ENCODE measurements around the gene PKIG. TPM values are rescaled to one million over a fixed set of nuclear protein-coding genes. Genes with fewer than 3 reads are reported as not detected.

PKIG gene
- total and polyA plus RNA-seq, 2 of the 8 experiments (the other 6 are each of a cell fraction or from before 2014, with no cell fraction given): 26.7 to 34.3 TPM

Other genes starting within 250 kb of the PKIG start
- gene R3HDML, start 245.5 kb upstream of the PKIG start, total RNA-seq (2021; fragmentation: NEBNext Ultra II Directional; extraction: Animal tissue kit (Norgen Biotek cat#: 25700)): not detected in 2 replicates
- 0.06 TPM in 1 of 2 replicates, not detected in the other for gene R3HDML, start 245.5 kb upstream of the PKIG start, polyA plus RNA-seq (2011; rRNA removed)
- gene HNF4A, start 226.9 kb upstream of the PKIG start, total RNA-seq (2021; fragmentation: NEBNext Ultra II Directional; extraction: Animal tissue kit (Norgen Biotek cat#: 25700)): not detected in 2 replicates
- 0.03 TPM in 1 of 2 replicates, not detected in the other for gene HNF4A, start 226.9 kb upstream of the PKIG start, polyA plus RNA-seq (2011; rRNA removed)
- gene TTPAL, start 106.7 kb upstream of the PKIG start, total RNA-seq (2021; fragmentation: NEBNext Ultra II Directional; extraction: Animal tissue kit (Norgen Biotek cat#: 25700)): 14.0 and 14.8 TPM in 2 replicates
- 2.8 and 7.6 TPM in 2 replicates for gene TTPAL, start 106.7 kb upstream of the PKIG start, polyA plus RNA-seq (2011; rRNA removed)
- gene SERINC3, start 60.5 kb upstream of the PKIG start, total RNA-seq (2021; fragmentation: NEBNext Ultra II Directional; extraction: Animal tissue kit (Norgen Biotek cat#: 25700)): 44.1 and 47.2 TPM in 2 replicates
- 51.7 and 66.0 TPM in 2 replicates for gene SERINC3, start 60.5 kb upstream of the PKIG start, polyA plus RNA-seq (2011; rRNA removed)
- 19.5 and 19.9 TPM in 2 replicates for gene ADA, start 69.1 kb downstream of the PKIG start, total RNA-seq (2021; fragmentation: NEBNext Ultra II Directional; extraction: Animal tissue kit (Norgen Biotek cat#: 25700))
- gene ADA, start 69.1 kb downstream of the PKIG start, polyA plus RNA-seq (2011; rRNA removed): 32.8 and 33.9 TPM in 2 replicates
- not detected in 2 replicates for gene CCN5, start 132.8 kb downstream of the PKIG start, total RNA-seq (2021; fragmentation: NEBNext Ultra II Directional; extraction: Animal tissue kit (Norgen Biotek cat#: 25700))
- gene CCN5, start 132.8 kb downstream of the PKIG start, polyA plus RNA-seq (2011; rRNA removed): not detected in 2 replicates
- gene KCNK15, start 163.3 kb downstream of the PKIG start, total RNA-seq (2021; fragmentation: NEBNext Ultra II Directional; extraction: Animal tissue kit (Norgen Biotek cat#: 25700)): 0.24 and 0.33 TPM in 2 replicates
- 0.33 and 0.74 TPM in 2 replicates for gene KCNK15, start 163.3 kb downstream of the PKIG start, polyA plus RNA-seq (2011; rRNA removed)
- gene RIMS4, start 228.0 kb downstream of the PKIG start, total RNA-seq (2021; fragmentation: NEBNext Ultra II Directional; extraction: Animal tissue kit (Norgen Biotek cat#: 25700)): 44.2 and 49.8 TPM in 2 replicates
- gene RIMS4, start 228.0 kb downstream of the PKIG start, polyA plus RNA-seq (2011; rRNA removed): 13.3 and 18.9 TPM in 2 replicates